Fibroblast of pulmonary artery (primary cell): Measurements from ENCODE around the gene VDAC1.

Experiments
- DNase-seq: peaks from one replicate; pipeline ENCODE4 v3.0.0-alpha.2; 2010; ENCODE audit warnings: low read depth
- H3K4me3 ChIP-seq: replicated peaks from 2 replicates; pipeline ENCODE4 v1.5.1; 2011; ENCODE audit warnings: low read depth, mild to moderate bottlenecking, control low read depth, low read length, moderate library complexity
- TF ChIP-seq, protein P1 (sequence below): IDR thresholded peaks from 2 replicates; pipeline ENCODE4 v1.5.1; 2011; ENCODE audit warnings: mild to moderate bottlenecking, control low read depth, low read length, inconsistent platforms; ENCODE audit errors: missing control alignments

VDAC1 gene

DNA sequence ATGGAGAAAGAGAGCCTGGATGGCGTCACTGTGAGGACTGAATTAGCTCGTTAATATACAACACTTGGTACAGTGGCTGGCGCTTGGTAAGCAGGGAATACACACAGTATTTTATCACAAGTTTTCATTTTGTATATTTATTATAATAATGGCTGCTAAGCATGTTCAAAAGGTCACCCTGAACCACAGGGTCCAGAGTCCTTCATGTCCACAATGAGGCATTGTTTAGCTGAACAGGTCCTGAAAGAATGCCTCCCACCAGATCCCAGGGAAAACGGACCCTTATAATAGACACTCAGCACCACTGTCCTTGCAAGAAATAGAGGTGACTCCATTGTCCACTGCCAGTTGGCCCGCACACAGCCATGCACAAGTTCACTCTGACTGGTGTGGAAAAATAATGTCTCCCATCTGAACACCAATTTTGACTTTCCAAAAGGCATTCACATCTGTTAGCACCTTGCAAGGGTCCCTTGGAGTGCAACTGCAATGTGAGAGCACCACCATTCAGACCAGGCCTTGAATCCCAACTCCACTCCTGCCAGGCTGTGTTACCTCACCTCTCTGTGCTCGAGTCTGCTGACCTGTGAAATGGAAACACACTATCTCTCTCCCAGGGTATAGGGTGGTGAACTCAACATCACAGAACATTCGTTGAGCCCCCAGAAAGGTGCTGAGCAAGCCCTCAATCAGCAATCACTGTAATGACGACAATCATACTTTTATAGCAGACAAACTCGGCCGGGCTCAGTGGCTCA, 3.9 kb downstream of the VDAC1 start:
- TF ChIP-seq, protein P1, sequence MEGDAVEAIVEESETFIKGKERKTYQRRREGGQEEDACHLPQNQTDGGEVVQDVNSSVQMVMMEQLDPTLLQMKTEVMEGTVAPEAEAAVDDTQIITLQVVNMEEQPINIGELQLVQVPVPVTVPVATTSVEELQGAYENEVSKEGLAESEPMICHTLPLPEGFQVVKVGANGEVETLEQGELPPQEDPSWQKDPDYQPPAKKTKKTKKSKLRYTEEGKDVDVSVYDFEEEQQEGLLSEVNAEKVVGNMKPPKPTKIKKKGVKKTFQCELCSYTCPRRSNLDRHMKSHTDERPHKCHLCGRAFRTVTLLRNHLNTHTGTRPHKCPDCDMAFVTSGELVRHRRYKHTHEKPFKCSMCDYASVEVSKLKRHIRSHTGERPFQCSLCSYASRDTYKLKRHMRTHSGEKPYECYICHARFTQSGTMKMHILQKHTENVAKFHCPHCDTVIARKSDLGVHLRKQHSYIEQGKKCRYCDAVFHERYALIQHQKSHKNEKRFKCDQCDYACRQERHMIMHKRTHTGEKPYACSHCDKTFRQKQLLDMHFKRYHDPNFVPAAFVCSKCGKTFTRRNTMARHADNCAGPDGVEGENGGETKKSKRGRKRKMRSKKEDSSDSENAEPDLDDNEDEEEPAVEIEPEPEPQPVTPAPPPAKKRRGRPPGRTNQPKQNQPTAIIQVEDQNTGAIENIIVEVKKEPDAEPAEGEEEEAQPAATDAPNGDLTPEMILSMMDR, result no peak
- H3K4me3 ChIP-seq, result no peak overlapping the region
- no peak for DNase-seq

DNA sequence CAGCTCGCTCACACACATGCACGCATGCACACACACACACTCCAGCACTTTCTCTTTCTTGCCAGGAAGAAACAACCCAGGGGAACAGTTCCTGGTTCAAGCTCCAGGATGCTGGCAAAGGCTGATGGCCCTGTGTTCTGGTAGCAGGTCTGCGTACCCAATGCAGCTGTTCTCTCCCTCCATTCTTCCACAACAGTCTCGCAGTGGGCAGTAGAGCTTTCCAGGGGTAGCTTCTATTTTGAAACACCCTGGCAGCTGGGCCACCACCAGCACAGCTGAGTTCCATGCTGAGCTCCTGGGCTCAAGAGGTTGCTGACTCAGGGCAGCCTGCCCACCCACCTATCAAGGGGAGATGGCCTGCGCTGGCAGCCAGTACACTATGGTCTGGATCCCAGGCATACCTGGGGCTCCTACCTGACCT, 4.7 kb downstream of the VDAC1 start:
- TF ChIP-seq, protein P1, result no peak
- no peak overlapping the region for H3K4me3 ChIP-seq

DNA sequence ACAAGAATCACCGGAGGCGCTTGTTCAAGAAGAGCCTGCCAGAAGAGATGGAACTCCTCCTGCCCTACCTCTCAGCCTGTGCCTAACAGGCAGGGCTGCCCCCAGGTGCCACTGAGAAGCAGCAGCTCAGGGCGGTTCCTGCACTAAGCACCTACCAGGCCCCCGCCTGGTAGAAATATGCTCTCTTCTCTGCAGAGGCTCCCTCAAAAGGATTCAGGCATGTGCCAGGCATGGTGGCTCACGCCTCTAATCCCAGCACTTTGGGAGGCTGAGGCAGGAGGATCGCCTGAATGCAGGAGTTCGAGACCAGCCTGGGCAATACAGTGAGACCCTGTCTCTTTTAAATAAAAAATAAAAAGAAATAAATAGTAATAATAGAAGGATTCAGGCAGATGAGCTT, 6.0 kb downstream of the VDAC1 start:
- TF ChIP-seq, protein P1, result no peak
- H3K4me3 ChIP-seq, result no peak overlapping the region
- no peak for DNase-seq

More for the DNA sequence above, 4.7 kb downstream of the VDAC1 start:
- DNase-seq, result no peak

DNA sequence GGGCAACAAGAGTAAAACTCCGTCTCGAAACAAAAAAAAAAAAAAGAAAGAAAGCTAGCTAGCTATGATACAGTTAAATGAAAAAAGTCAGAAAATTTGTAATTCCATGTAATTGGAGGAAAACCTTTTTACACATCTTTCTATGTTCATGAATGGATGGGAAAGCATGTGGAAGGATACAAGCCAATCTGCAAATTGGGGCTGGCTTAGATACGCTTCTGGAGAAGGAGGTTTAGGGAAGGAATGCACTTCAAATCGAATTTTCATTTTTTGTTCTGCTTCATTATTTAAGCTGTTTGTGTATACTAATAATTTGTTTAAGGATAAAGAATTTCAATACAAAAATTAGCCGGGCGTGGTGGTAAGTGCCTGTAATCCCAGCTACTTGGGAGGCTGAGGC, 6.7 kb downstream of the VDAC1 start:
- TF ChIP-seq, protein P1, result no peak
- no peak for DNase-seq
- no peak overlapping the region for H3K4me3 ChIP-seq

DNA sequence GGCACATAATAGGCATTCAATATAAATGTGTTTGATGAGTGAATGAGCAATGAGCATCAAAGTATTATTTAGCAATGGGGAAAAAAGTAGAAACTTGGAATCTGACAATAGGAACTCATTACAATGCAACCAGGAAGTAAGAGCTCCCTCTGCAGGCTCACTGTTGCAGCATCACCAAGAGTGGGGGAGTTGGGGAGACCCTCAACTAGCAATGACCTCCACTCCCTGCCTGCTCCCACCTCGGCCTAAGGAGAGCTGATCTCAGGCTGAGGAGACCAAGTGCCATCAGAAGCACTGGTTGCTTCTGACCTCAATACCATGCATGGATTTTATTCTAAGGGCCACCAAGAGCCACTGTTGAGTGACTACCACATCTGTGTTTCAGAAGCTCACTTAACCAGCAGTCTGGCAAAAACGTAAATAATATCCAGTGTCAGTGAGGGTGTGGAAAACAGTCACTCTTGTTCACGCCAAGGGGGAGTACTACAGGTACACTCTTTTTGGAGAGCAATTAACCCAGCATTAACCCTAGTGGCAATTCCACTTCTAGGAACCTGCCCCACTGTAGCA, 8.0 kb downstream of the VDAC1 start:
- H3K4me3 ChIP-seq, result no peak overlapping the region
- no peak for DNase-seq
- TF ChIP-seq, protein P1, result peak; percentile 60

DNA sequence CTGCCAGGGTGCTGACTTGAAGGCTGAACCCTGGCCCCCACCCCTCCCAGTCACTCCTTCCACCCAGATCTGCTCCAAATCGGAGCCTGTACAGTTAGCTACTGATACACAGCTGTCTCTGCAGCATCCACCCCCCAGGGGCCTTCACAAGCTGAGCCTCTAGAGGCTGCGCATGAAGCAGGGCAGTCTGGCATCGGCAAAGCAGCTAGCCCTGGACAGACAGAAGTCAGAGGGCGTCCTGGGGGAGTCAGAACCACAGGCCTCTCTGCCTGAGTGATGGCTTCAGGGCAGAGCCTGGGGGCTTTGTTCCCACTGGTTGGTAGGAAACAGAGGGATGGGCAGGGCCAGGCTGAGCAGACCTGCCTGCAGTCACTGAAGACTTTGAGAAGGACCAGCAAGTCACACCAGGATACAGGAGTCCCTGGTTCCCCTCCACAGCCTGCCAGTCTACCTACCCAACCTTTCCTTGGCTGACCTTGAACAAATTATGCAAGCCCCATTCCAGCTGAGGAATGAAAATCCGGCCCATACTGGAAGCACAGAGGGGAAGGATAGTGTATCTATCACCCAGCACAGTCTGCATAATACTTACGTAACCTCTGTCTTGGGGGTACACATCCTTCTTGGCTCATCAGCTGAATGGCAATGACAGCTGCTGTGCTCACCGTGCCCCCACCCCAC, 8.8 kb downstream of the VDAC1 start:
- H3K4me3 ChIP-seq, result no peak overlapping the region
- DNase-seq, result no peak
- TF ChIP-seq, protein P1, result no peak
